Measurements from ENCODE around the gene G6PC1. TPM values are rescaled to one million over a fixed set of nuclear protein-coding genes. Genes with fewer than 3 reads are reported as not detected.

Gene G6PC1
- total RNA-seq, 1 donor from 2014 or later, result not detected

GRCh38 chr17:42946812-42947211 is 46.2 kb downstream of the G6PC1 start:
- Histone ChIP-seq H3K4me3 (ENCODE audit: low read depth, low read length) (no peak overlapping the region), H3K27me3 (ENCODE audit: control insufficient read depth, insufficient read depth, low read length) (no peaks in the 10 kb centered on the region), H3K36me3 (ENCODE audit: control insufficient read depth, insufficient read depth, low read length) (no peaks in the 10 kb centered on the region)
- TF ChIP-seq CTCF (IDR thresholded peaks at IDR 0.05; ENCODE audit: insufficient read depth, low read length, poor library complexity, severe bottlenecking), result no peak
- no peak for DNase-seq (ENCODE audit: low read depth)

GRCh38 chr17:42950044-42950783 is 49.6 kb downstream of the G6PC1 start:
- Histone ChIP-seq H3K4me3 (ENCODE audit: low read depth, low read length) (no peak overlapping the region), H3K27me3 (ENCODE audit: control insufficient read depth, insufficient read depth, low read length) (no peaks in the 10 kb centered on the region), H3K36me3 (ENCODE audit: control insufficient read depth, insufficient read depth, low read length) (no peaks in the 10 kb centered on the region)
- no peak for DNase-seq (ENCODE audit: low read depth)
- TF ChIP-seq CTCF (IDR thresholded peaks at IDR 0.05; ENCODE audit: insufficient read depth, low read length, poor library complexity, severe bottlenecking), result no peak

Other genes with a start within 250 kb of the G6PC1 start
- gene TUBG2, start 241.5 kb upstream of the G6PC1 start, total RNA-seq, result 11.3 and 15.0 TPM in 2 replicates
- gene PLEKHH3, start 223.8 kb upstream of the G6PC1 start, total RNA-seq, result 10.2 and 11.2 TPM in 2 replicates
- 3.1 and 8.9 TPM in 2 replicates for gene CCR10, start 219.0 kb upstream of the G6PC1 start, total RNA-seq
- 5.8 and 7.0 TPM in 2 replicates for gene CNTNAP1, start 218.3 kb upstream of the G6PC1 start, total RNA-seq
- gene EZH1, start 155.8 kb upstream of the G6PC1 start, total RNA-seq, result 14.7 and 22.5 TPM in 2 replicates
- 1.3 and 5.3 TPM in 2 replicates for gene RAMP2, start 139.6 kb upstream of the G6PC1 start, total RNA-seq
- gene VPS25, start 127.3 kb upstream of the G6PC1 start, total RNA-seq, result 131 and 144 TPM in 2 replicates
- gene WNK4, start 120.2 kb upstream of the G6PC1 start, total RNA-seq, result 0.67 and 0.96 TPM in 2 replicates
- 48.3 and 49.4 TPM in 2 replicates for gene COA3, start 102.1 kb upstream of the G6PC1 start, total RNA-seq
- gene CNTD1, start 101.9 kb upstream of the G6PC1 start, total RNA-seq, result 0.21 TPM in 1 of 2 replicates, not detected in the other
- gene BECN1, start 76.5 kb upstream of the G6PC1 start, total RNA-seq, result 100 and 112 TPM in 2 replicates
- gene PSME3, start 67.4 kb upstream of the G6PC1 start, total RNA-seq, result 164 and 182 TPM in 2 replicates
- gene AOC2, start 56.2 kb upstream of the G6PC1 start, total RNA-seq, result 2.7 and 3.7 TPM in 2 replicates
- 0.08 and 0.55 TPM in 2 replicates for gene AOC3, start 49.6 kb upstream of the G6PC1 start, total RNA-seq
- 33.6 and 40.0 TPM in 2 replicates for gene AARSD1, start 63.7 kb downstream of the G6PC1 start, total RNA-seq
- gene PTGES3L, start 79.3 kb downstream of the G6PC1 start, total RNA-seq, result 1.2 and 1.6 TPM in 2 replicates
- gene RUNDC1, start 79.8 kb downstream of the G6PC1 start, total RNA-seq, result 13.2 and 20.1 TPM in 2 replicates
- gene RPL27, start 97.6 kb downstream of the G6PC1 start, total RNA-seq, result 1,478 and 1,940 TPM in 2 replicates
- gene IFI35, start 106.0 kb downstream of the G6PC1 start, total RNA-seq, result 9.7 and 11.5 TPM in 2 replicates
- gene VAT1, start 121.6 kb downstream of the G6PC1 start, total RNA-seq, result 398 and 429 TPM in 2 replicates
- gene RND2, start 124.4 kb downstream of the G6PC1 start, total RNA-seq, result 0.63 and 0.96 TPM in 2 replicates
- 9.3 and 11.4 TPM in 2 replicates for gene BRCA1, start 224.6 kb downstream of the G6PC1 start, total RNA-seq

Data from kidney epithelial cell (primary cell).